Left lung (tissue), 10 donors: ENCODE results near the gene TIGIT. TPM values are rescaled to one million over a fixed set of nuclear protein-coding genes. Genes with fewer than 3 reads are reported as not detected.

Experiments
- ATAC-seq: fragments of 200-7000 bp; cut with Tn5 transposase; one replicate; pipeline ENCODE4 v1.9.1; 2020; ENCODE audit warnings: moderate library complexity
- DNase-seq, 4 donors: peaks; one replicate each; pipeline ENCODE4 v3.0.0-alpha.2; 2013 to 2020
- H3K27ac ChIP-seq, 2 donors: fragments of 200-600 bp; sonication (generic) in 1 of 2; one replicate each; pipeline versions ENCODE4 v1.5.0 to v1.8.0; 2020 to 2021
- H3K27me3 ChIP-seq, 2 donors: fragments of 200-600 bp; sonication (generic) in 1 of 2; one replicate each; pipeline versions ENCODE4 v1.5.0 to v1.8.0; 2020 to 2021
- H3K36me3 ChIP-seq, 2 donors: fragments of 200-600 bp; sonication (generic) in 1 of 2; one replicate each; pipeline versions ENCODE4 v1.5.0 to v1.8.0; 2020 to 2021
- H3K4me1 ChIP-seq, 2 donors: fragments of 200-600 bp; one replicate each; pipeline ENCODE4 v1.8.0; 2021
- H3K4me3 ChIP-seq, 2 donors: fragments of 200-600 bp; sonication (generic) in 1 of 2; one replicate each; pipeline versions ENCODE4 v1.5.0 to v1.8.0; 2020 to 2021; ENCODE audit warnings: mild to moderate bottlenecking in 1 of 2
- H3K9me3 ChIP-seq, 2 donors: fragments of 200-600 bp; sonication (generic) in 1 of 2; one replicate each; pipeline versions ENCODE4 v1.5.0 to v1.8.0; 2020 to 2021
- CTCF ChIP-seq, 2 donors: fragments of 200-600 bp; sonication (generic) in 1 of 2; IDR thresholded peaks; one replicate each; pipeline versions ENCODE4 v1.5.0 to v1.8.0; 2021; ENCODE audit warnings: antibody characterized with exemption in 2 of 2
- intact Hi-C, 2 donors: fragments of 100-400 bp; cut with DNase I; formaldehyde crosslinking; loops; one replicate each; pipeline versions ENCODE4 v1.11.2 to v1.14.2; 2022
- polyA plus RNA-seq, 6 donors: library from polyadenylated mRNA; unstranded; fragments of 120-200 nt; gene quantifications; one replicate each; pipeline ENCODE4 v1.2.1, GENCODE V29; 2013; ENCODE audit not compliant: insufficient read length in 6 of 6
- total RNA-seq, 2 donors: library from RNA; stranded (reverse); fragmentation: NEBNext Ultra II Directional; extraction: Animal tissue kit (Norgen Biotek cat#: 25700); gene quantifications; one replicate each; pipeline ENCODE4 v1.2.1, GENCODE V29; 2021
- donor health status: DM: no; HTN: yes; CAD: no.
- donor health status: DM: no; HTN: no; CAD: no.

Gene TIGIT
- total and polyA plus RNA-seq, 8 donors = 0.13 to 1.2 (median 0.28) TPM

- intact Hi-C loops = no loop called here
- no peak for TF ChIP-seq CTCF (IDR thresholded peaks at IDR 0.05)
- no peaks in the 10 kb centered on the region for H3K27me3 ChIP-seq
- H3K4me1 ChIP-seq = no peaks in the 10 kb centered on the region
- DNase-seq (no peak), ATAC-seq (no peak)
- H3K9me3 ChIP-seq = no peaks in the 10 kb centered on the region
- H3K36me3 ChIP-seq = no peaks in the 10 kb centered on the region
- no peak overlapping the region for H3K4me3 ChIP-seq
- no peak overlapping the region for H3K27ac ChIP-seq
Measured at GRCh38 chr3:114329823-114330222, 36.0 kb downstream of the TIGIT start.

GRCh38 chr3:114331007-114331406 lies 37.2 kb downstream of the TIGIT start:
- no peak for TF ChIP-seq CTCF (IDR thresholded peaks at IDR 0.05)
- no peaks in the 10 kb centered on the region for H3K9me3 ChIP-seq
- intact Hi-C loops = no loop called here

GRCh38 chr3:114331710-114332109 lies 37.9 kb downstream of the TIGIT start:
- intact Hi-C loops = no loop called here

More at GRCh38 chr3:114331007-114331406, 37.2 kb downstream of the TIGIT start:
- H3K4me3 ChIP-seq = no peak overlapping the region
- DNase-seq (no peak), ATAC-seq (no peak)
- H3K4me1 ChIP-seq = no peaks in the 10 kb centered on the region
- no peaks in the 10 kb centered on the region for H3K27me3 ChIP-seq
- H3K36me3 ChIP-seq = no peaks in the 10 kb centered on the region
- no peak overlapping the region for H3K27ac ChIP-seq

GRCh38 chr3:114332342-114333179 lies 38.7 kb downstream of the TIGIT start:
- no peak for TF ChIP-seq CTCF (IDR thresholded peaks at IDR 0.05)
- Histone ChIP-seq H3K36me3 (no peaks in the 10 kb centered on the region), H3K4me1 (no peaks in the 10 kb centered on the region), H3K27me3 (no peaks in the 10 kb centered on the region), H3K9me3 (no peaks in the 10 kb centered on the region), H3K27ac (no peak overlapping the region), H3K4me3 (no peak overlapping the region)
- intact Hi-C loops = no loop called here
- ATAC-seq = no peak
- no peak for DNase-seq

More at GRCh38 chr3:114331710-114332109, 37.9 kb downstream of the TIGIT start:
- ATAC-seq = no peak
- H3K9me3 ChIP-seq = no peaks in the 10 kb centered on the region
- no peaks in the 10 kb centered on the region for H3K4me1 ChIP-seq
- no peaks in the 10 kb centered on the region for H3K36me3 ChIP-seq
- no peak for DNase-seq
- H3K4me3 ChIP-seq = no peak overlapping the region
- H3K27ac ChIP-seq = no peak overlapping the region
- no peak for TF ChIP-seq CTCF (IDR thresholded peaks at IDR 0.05)
- H3K27me3 ChIP-seq = no peaks in the 10 kb centered on the region

- no peak for TF ChIP-seq CTCF (IDR thresholded peaks at IDR 0.05)
- no peak overlapping the region for H3K4me3 ChIP-seq
- intact Hi-C loops = no loop called here
- H3K27me3 ChIP-seq = no peaks in the 10 kb centered on the region
- no peaks in the 10 kb centered on the region for H3K4me1 ChIP-seq
- DNase-seq = no peak
- H3K9me3 ChIP-seq = no peaks in the 10 kb centered on the region
- no peak overlapping the region for H3K27ac ChIP-seq
- H3K36me3 ChIP-seq = peaks cover 0 to 6% of the 10 kb centered on the region in 2 donors
- no peak for ATAC-seq
Measured at GRCh38 chr3:114333180-114333922, 39.5 kb downstream of the TIGIT start.
